Effector memory CD8-positive, alpha-beta T cell (primary cell): ENCODE results near the gene MFSD2A.
"Not testable (repeated sequence)": the region's sequence is repeated elsewhere in the genome, so short reads cannot be mapped to it uniquely, and the experiment has no call there.

Source experiments
- ATAC-seq: fragments of 150-1000 bp; cut with Tn5 transposase; replicated peaks from 2 replicates; pipeline ENCODE4 v1.10.0; 2021; ENCODE audit warnings: mild to moderate bottlenecking, moderate library complexity
- DNase-seq, 3 experiments: peaks; one replicate each; pipeline ENCODE4 v3.0.0; 2021
- H3K27ac Mint-ChIP-seq, 2 donors: one replicate each; pipeline ENCODE4 v1.8.0; 2022; ENCODE audit warnings: mild to moderate bottlenecking in 2 of 2, mixed read lengths in 2 of 2, moderate library complexity in 2 of 2
- H3K27me3 Mint-ChIP-seq, 2 donors: one replicate each; pipeline ENCODE4 v1.8.0; 2022; ENCODE audit warnings: mixed read lengths in 2 of 2
- H3K36me3 Mint-ChIP-seq: one replicate; pipeline ENCODE4 v1.8.0; 2022; ENCODE audit warnings: mild to moderate bottlenecking, moderate library complexity, mixed read lengths; ENCODE audit not compliant: insufficient read depth
- H3K4me1 Mint-ChIP-seq, 2 donors: one replicate each; pipeline ENCODE4 v1.8.0; 2022; ENCODE audit warnings: low read depth in 2 of 2, mixed read lengths in 2 of 2
- H3K4me3 Mint-ChIP-seq, 2 donors: one replicate each; pipeline ENCODE4 v1.8.0; 2022; ENCODE audit warnings: mild to moderate bottlenecking in 2 of 2, mixed read lengths in 2 of 2, moderate library complexity in 2 of 2
- H3K9me3 Mint-ChIP-seq, 2 donors: one replicate each; pipeline ENCODE4 v1.8.0; 2022; ENCODE audit warnings: mixed read lengths in 2 of 2

The MFSD2A gene

DNA sequence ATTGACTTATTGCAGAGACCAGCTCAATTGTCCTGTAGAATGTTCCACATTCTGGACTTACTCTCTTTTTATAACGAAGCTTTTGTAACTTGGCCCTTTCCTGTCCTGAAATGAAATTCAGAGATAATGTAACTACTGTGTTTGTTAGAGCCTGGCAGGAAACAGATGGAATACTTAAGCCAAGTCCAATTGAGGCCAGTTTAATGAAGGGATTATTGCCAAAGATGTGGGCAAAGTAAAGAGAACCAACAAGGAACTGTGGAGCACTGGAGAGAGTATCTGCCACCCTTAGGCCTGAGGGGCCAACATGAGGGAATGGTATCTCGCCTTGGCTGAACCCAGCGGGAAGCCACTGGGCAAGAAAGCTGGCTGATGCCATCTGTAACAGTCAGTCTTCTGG is 32.9 kb downstream of the MFSD2A start:
- Mint-ChIP-seq H3K27me3 (no peaks in the 10 kb centered on the region), H3K4me1 (no peaks in the 10 kb centered on the region), H3K36me3 (no peaks in the 10 kb centered on the region), H3K4me3 (no peak overlapping the region), H3K27ac (no peak overlapping the region), H3K9me3 (no peaks in the 10 kb centered on the region)
- ATAC-seq, result no peak
- DNase-seq, result no peak

DNA sequence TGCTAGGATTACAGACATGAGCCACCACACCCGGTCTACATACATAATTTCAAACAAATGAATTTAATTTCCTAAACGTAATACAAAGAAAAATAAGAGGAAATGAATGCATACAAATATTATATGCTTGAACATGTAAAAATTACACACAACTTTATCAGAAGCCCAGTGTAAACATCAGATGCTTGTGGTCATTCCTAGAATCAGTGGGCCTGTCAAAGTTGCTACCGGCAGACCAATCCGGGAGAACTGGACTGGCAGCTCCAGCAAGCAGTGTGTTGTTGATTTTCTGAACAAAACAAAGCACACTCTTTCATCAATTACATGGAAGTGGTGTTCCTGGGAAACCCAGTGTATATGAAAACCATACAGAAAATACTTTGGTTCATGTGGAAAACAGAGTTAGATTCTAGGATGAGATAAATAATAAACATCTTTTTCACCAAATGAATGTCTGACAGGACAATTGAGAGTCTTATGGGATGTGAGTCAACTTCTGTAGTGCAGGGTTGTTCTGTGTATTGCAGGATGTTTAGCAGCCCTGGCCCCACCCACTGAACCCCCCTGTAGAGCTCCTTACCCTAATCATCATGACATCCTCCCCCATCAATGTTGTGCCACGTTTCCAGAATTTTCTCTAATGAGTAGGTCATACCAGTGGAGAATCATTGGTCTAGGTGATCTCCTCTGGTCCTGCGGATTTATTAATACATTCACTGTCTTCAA is 33.8 kb downstream of the MFSD2A start:
- Mint-ChIP-seq H3K27me3 (no peaks in the 10 kb centered on the region), H3K27ac (no peak overlapping the region), H3K4me3 (no peak overlapping the region), H3K36me3 (no peaks in the 10 kb centered on the region), H3K9me3 (no peaks in the 10 kb centered on the region), H3K4me1 (no peaks in the 10 kb centered on the region)
- DNase-seq (no peak), ATAC-seq (no peak)

DNA sequence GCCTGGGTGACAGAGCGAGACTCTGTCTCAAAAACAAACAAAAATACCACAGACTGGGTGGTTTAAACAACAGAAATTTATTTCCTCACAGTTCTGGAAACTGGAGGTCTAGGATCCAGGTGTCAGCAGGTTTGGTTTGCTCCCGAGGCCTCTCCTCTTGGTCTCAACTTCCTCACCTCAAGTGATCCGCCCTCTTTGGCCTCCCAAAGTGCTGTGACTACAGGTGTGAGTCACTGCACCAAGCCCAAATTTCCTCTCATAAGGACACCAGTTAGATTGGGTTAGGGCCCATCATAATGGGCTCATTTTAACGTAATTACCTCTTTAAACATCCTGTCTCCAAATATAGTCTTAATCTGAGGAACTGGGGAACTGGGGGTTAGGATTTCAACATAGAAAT is 35.5 kb downstream of the MFSD2A start:
- Mint-ChIP-seq H3K27me3 (no peaks in the 10 kb centered on the region), H3K9me3 (no peaks in the 10 kb centered on the region), H3K36me3 (peaks cover 4% of the 10 kb centered on the region), H3K4me3 (no peak overlapping the region), H3K4me1 (peaks cover 0 to 6% of the 10 kb centered on the region in 2 donors), H3K27ac (no peak overlapping the region)
- DNase-seq (no peak), ATAC-seq (no peak)

DNA sequence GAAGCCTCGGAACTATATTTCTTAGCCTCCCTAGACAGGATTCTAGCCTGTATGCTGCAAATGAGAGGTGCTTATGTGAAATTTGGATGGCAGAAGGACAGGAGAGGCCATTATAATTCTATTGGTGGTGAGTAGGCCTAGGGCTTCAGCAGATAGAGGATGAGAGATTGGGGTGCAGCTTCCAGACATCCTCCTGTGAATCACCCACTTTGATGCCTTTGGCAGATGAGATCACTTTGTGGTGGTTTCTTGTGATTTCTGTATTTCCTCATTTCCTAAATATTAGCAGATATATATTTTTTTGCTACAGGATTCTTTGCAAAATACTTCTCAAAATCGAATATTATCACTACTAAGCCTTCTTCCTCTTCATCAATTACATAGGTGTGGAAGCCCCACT is 37.3 kb downstream of the MFSD2A start:
- H3K36me3 Mint-ChIP-seq, result peaks cover 4% of the 10 kb centered on the region
- H3K27me3 Mint-ChIP-seq, result no peaks in the 10 kb centered on the region
- peaks cover 14 to 18% of the 10 kb centered on the region in 2 donors for H3K4me1 Mint-ChIP-seq
- no peak for DNase-seq
- ATAC-seq, result no peak
- no peak overlapping the region for H3K27ac Mint-ChIP-seq
- H3K4me3 Mint-ChIP-seq, result no peak overlapping the region
- no peaks in the 10 kb centered on the region for H3K9me3 Mint-ChIP-seq

DNA sequence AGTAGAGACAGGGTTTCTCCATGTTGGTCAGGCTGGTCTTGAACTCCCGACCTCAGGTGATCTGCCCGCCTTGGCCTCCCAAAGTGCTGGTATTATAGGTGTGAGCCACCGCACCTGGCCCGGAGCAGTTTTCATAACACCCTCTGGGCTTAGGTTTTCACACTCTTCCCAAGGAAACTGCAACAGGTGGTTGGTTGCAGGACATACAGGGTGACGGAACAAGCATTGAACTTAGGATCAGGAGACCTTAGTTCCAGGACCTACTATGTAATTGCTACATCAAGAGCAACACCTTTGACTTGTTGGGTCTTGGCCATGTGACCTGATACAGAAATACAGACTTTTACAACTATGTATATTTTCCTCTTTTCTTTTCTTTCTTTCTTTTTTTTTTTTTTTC is 37.9 kb downstream of the MFSD2A start:
- H3K27me3 Mint-ChIP-seq, result no peaks in the 10 kb centered on the region
- no peaks in the 10 kb centered on the region for H3K9me3 Mint-ChIP-seq
- H3K4me3 Mint-ChIP-seq, result no peak overlapping the region
- DNase-seq, result no peak
- peaks cover 4% of the 10 kb centered on the region for H3K36me3 Mint-ChIP-seq
- no peak for ATAC-seq
- H3K4me1 Mint-ChIP-seq, result peaks cover 14 to 18% of the 10 kb centered on the region in 2 donors
- H3K27ac Mint-ChIP-seq, result no peak overlapping the region

DNA sequence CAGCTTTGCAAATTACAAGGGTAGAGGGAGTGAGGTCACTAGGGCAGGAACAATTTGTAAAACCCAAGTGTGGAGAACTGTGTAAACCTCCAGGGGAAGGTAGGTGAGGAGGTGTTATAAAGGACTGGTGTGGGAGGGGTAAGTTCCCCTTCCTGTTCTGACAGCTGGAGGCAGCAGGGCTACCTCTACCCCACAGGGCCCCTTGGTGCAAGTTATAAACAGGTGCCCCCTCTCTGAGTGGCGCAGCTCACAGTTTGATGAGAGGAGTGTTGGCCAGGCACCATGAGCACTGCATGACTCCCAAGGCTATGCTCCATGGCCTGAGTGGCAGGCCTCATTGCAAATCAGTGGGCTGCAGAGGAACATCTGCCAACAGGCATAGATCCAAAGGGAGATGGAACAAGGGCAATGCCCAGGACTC is 41.0 kb downstream of the MFSD2A start:
- Mint-ChIP-seq H3K9me3 (no peaks in the 10 kb centered on the region), H3K4me1 (peaks cover 14 to 18% of the 10 kb centered on the region in 2 donors), H3K36me3 (peaks cover 4% of the 10 kb centered on the region), H3K27me3 (no peaks in the 10 kb centered on the region), H3K27ac (peak overlapping the region in 1 of 2 donors; percentile 66), H3K4me3 (peak overlapping the region; percentile 8 to 37)
- DNase-seq (peak; percentile 15 to 30 (median 26)), ATAC-seq (peak; percentile 100)

DNA sequence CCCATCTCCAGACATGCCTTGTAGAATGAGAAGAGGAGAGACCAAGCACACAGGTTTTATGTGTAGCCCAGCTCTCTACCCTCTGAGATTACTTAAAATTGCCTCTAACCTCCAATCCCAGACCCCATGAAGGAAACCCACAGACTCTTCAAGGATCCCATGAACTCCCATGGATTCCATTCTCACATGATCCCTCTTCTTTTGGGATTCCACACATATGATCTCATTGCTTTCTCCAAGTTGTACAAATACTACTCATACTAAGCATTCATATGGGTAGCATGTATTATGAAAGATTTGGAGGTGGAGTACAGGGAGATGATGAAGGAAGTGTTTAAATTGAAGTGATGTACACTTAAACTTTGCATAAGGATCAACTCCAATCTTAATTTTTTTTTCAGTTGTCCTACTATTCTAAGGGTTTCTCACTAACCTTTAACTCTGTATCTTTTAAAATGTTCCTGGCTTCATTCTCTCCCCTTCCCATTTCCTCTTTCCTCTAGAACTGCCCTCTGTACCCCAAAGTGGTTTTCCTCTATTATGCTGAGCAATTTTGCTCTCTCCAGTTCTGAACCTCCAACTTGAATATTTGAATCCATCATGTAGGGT is 41.6 kb downstream of the MFSD2A start:
- Mint-ChIP-seq H3K4me1 (peaks cover 14 to 18% of the 10 kb centered on the region in 2 donors), H3K27me3 (no peaks in the 10 kb centered on the region), H3K36me3 (peaks cover 4% of the 10 kb centered on the region), H3K4me3 (peak overlapping the region in 1 of 2 donors; percentile 8), H3K27ac (peak overlapping the region in 1 of 2 donors; percentile 66), H3K9me3 (no peaks in the 10 kb centered on the region)
- no peak for ATAC-seq
- no peak for DNase-seq

DNA sequence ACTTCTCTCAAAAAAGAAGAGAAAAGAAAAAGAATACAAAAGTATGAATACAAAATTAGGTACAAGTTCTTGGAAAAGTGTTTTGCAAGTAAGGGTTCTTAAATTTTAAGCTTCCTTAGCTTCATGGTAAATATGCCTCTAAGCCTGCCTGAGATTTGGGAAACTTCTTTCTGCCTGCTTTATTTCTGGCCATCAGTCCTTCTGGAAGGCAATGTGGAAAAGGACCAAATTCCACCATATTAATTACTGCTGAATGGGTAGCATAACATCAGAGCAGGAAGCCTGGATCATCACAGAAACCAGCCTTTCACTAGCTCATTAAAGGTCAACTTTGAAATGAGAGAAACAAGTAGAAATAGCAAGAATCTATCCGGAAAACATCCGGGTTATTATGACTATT is 46.5 kb downstream of the MFSD2A start:
- no peak for DNase-seq
- Mint-ChIP-seq H3K4me1 (peaks cover 4 to 14% of the 10 kb centered on the region in 2 donors), H3K4me3 (no peak overlapping the region), H3K27ac (no peak overlapping the region), H3K27me3 (no peaks in the 10 kb centered on the region), H3K36me3 (no peaks in the 10 kb centered on the region), H3K9me3 (no peaks in the 10 kb centered on the region)
- ATAC-seq, result no peak

DNA sequence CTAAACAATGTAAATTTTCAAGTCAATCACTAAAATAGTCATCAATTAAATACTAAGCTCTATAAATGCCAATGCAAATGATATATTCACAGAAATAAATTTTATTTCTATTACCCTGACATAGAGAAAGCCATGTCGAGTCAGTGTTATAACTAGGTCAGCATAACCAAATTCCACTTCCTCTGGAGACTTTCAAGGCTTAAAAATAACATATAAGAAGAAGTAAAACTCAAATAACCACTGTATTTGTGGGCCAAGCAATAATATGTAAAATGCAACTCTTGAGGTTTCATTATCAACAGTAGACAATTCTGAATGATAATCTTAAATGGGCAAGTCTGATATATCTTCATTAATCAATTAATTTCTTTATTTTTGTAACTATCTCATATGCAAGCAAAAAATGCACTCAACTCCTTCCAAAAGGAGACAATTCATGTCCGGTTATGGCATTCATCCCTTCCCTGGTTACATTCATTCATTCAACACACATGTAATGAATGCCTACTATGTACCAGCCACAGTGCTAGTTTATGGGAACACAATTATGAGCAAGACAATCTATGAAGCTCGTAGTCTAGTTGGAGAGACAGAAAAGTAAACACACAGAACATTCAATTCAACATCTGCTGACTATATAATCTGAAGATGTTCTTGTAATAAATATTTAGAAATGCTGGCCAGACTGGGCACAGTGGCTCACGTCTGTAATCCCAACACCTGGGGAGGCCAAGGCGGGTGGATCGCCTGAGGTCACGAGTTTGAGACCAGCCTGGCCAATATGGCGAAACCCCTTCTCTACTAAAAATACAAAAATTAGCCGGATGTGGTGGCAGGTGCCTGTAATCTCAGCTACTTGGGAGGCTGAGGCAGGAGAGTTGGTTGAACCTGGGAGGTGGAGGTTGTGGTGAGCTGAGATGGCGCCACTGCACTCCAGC is 48.5 kb downstream of the MFSD2A start:
- ATAC-seq (peak; percentile 66), DNase-seq (no peak)
- H3K9me3 Mint-ChIP-seq, result no peaks in the 10 kb centered on the region
- H3K27me3 Mint-ChIP-seq, result no peaks in the 10 kb centered on the region
- H3K4me1 Mint-ChIP-seq, result peaks cover 0 to 11% of the 10 kb centered on the region in 2 donors
- peak overlapping the region in 1 of 2 donors; percentile 55 for H3K4me3 Mint-ChIP-seq
- peak overlapping the region; percentile 3 to 82 for H3K27ac Mint-ChIP-seq
- H3K36me3 Mint-ChIP-seq, result peaks cover 4% of the 10 kb centered on the region

DNA sequence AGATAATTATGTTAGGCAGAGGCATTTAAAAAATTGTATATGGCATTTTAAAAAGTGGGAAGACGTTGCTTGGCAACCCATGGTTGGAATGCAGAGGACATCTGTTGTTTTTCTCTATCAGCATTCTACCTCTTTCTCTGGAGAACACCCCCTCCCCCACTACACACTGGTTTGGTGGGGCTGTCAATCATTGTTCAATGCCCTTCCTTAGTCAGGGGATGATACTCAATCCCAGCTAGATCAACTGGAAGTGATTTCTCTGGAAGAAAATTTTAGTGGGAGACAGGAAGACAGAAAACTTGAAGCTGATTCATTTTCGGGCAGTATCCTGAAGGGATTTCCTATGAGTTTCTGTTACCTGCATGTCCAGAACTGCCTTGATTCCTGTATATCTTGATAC is 49.9 kb downstream of the MFSD2A start:
- no peaks in the 10 kb centered on the region for H3K9me3 Mint-ChIP-seq
- H3K27me3 Mint-ChIP-seq, result no peaks in the 10 kb centered on the region

DNA sequence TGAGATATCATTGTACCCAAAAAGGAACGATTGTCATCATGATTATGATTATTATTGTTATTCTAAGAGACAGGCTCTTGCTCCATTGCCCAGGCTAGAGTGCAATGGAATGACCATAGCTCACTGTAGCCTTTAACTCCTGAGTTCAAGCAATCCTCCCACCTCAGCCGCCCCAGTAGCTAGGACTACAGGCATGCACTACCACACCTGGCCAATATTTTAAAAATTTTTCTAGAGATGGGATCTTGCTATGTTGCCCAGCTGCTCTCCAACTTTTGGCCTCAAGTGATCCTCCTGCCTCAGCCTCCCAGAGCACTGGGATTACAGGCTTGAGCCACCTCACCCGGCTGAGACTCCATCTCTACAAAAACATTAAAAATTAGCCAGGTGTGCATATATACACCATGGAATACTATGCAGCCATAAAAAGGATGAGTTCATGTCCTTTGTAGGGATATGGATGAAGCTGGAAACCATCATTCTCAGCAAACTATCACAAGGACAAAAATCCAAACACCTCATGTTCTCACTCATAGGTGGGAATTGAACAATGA is 52.6 kb downstream of the MFSD2A start:
- H3K36me3 Mint-ChIP-seq, H3K4me1 Mint-ChIP-seq, ATAC-seq, DNase-seq, H3K4me3 Mint-ChIP-seq, H3K27ac Mint-ChIP-seq, H3K9me3 Mint-ChIP-seq, H3K27me3 Mint-ChIP-seq: not testable (repeated sequence)

More for the DNA sequence above, 49.9 kb downstream of the MFSD2A start:
- no peak overlapping the region for H3K4me3 Mint-ChIP-seq
- H3K36me3 Mint-ChIP-seq, result peaks cover 4% of the 10 kb centered on the region
- peaks cover 0 to 11% of the 10 kb centered on the region in 2 donors for H3K4me1 Mint-ChIP-seq
- DNase-seq, result no peak
- no peak for ATAC-seq
- no peak overlapping the region for H3K27ac Mint-ChIP-seq

DNA sequence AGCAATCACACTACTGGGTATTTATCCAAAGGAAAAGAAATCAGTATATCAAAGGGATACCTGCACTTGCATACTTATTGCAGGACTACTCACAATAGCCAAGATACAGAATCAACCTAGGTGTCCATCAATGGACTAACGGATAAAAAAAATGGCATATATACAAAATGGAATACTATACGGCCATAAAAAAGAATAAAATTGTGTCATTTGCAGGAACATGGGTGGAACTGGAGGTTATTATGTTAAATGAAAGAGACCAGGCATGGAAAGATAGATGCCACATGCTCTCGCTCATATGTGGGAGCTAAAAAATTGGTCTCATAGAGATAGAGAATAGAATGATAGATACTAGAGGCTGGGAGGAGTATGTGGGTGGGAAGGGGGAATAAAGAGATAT is 56.3 kb downstream of the MFSD2A start:
- ATAC-seq (no peak), DNase-seq (no peak)
- Mint-ChIP-seq H3K36me3 (peaks cover 4% of the 10 kb centered on the region), H3K27me3 (no peaks in the 10 kb centered on the region), H3K27ac (no peak overlapping the region), H3K9me3 (peaks cover 0 to 4% of the 10 kb centered on the region in 2 donors), H3K4me3 (no peak overlapping the region), H3K4me1 (peaks cover 6 to 8% of the 10 kb centered on the region in 2 donors)

DNA sequence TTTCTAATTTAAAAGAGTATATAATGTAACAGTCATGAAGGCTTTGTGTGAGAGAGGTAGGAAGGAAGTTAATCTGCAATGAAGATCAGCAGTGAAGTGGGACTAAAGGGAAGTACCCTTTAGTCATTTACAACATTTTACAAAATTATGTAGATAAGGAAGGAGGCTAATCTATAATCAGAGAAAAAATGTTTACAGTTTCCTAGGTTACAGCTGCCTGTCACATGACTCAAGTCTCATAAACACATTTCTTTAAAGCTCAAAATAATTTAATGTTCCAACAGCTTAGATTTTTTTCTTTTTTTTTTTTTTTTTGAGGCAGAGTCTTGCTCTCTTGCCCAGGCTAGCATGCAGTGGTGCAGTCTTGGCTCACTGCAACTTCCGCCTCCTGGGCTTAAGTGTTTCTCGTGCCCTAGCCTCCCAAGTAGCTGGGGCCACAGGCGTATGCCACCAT is 59.3 kb downstream of the MFSD2A start:
- H3K4me1 Mint-ChIP-seq, result peaks cover 6 to 8% of the 10 kb centered on the region in 2 donors
- H3K36me3 Mint-ChIP-seq, result no peaks in the 10 kb centered on the region
- peak overlapping the region in 1 of 2 donors; percentile 82 for H3K27ac Mint-ChIP-seq
- peaks cover 0 to 4% of the 10 kb centered on the region in 2 donors for H3K9me3 Mint-ChIP-seq
- DNase-seq (no peak), ATAC-seq (peak; percentile 95)
- no peaks in the 10 kb centered on the region for H3K27me3 Mint-ChIP-seq
- H3K4me3 Mint-ChIP-seq, result no peak overlapping the region
